Hematopoietic multipotent progenitor cell (in vitro differentiated cells): ENCODE data around the gene GREM2. TPM values are rescaled to one million over a fixed set of nuclear protein-coding genes. Genes with fewer than 3 reads are reported as not detected.

Experiments
- DNase-seq, 3 donors: peaks; one replicate each; pipeline ENCODE4 v3.0.0-alpha.2; 2011 to 2015; ENCODE audit warnings: low read depth in 2 of 3, low spot score in 2 of 3
- small RNA-seq: library from RNA; depleted of rRNA; stranded (forward); fragments of <200 nt; gene quantifications from one replicate; pipeline ENCODE3, GENCODE V24; 2012
- total RNA-seq: library from RNA; depleted of rRNA; stranded (reverse); fragments of >200 nt; gene quantifications from one replicate; pipeline ENCODE4 v1.2.3, GENCODE V29; 2012

GREM2 gene
- total RNA-seq, 1 donor, result not detected

GRCh38 chr1:240465531-240465940 lies 146.4 kb downstream of the GREM2 start:
- DNase-seq, result no peak

GRCh38 chr1:240464099-240464498 lies 147.9 kb downstream of the GREM2 start:
- no peak for DNase-seq

GRCh38 chr1:240462766-240463395 lies 149.1 kb downstream of the GREM2 start:
- DNase-seq, result no peak

GRCh38 chr1:240462277-240462676 lies 149.7 kb downstream of the GREM2 start:
- DNase-seq, result no peak

GRCh38 chr1:240457203-240457602 lies 154.8 kb downstream of the GREM2 start:
- DNase-seq, result no peak

- DNase-seq, result peak in 2 of 3 donors; percentile 1 to 8
Observed at GRCh38 chr1:240455228-240455821, 156.6 kb downstream of the GREM2 start.

- no peak for DNase-seq
Observed at GRCh38 chr1:240445369-240445768, 166.6 kb downstream of the GREM2 start.

GRCh38 chr1:240441669-240442068 lies 170.3 kb downstream of the GREM2 start:
- no peak for DNase-seq

Small RNA genes lying within 50 kb of the gene (small RNA-seq; reads per million reads assigned to genes)
- not detected for gene RNU5F-8P
